A549 (cell line): Measurements from ENCODE around the gene RBM7. TPM values are rescaled to one million over a fixed set of nuclear protein-coding genes. Genes with fewer than 3 reads are reported as not detected.

ENCODE experiments used
- ATAC-seq, 2 experiments: fragments of 200-7000 bp in 1 of 2; fragments of >200 bp in 1 of 2; cut with Nextera tagmentation in 1 of 2; cut with Tn5 transposase in 1 of 2; 3 replicates each; pipeline versions ENCODE4 v1.8.0 to v1.9.1; 2018 to 2020; ENCODE audit warnings: mild to moderate bottlenecking in 1 of 2, moderate library complexity in 1 of 2
- CTCF ChIA-PET: fragments of 300-600 bp; sonication (Branson Sonifier 250); formaldehyde crosslinking; extraction: SDS; loops from one replicate; lab custom pipeline; 2021; ENCODE audit warnings: antibody characterized with exemption, inconsistent platforms; lab: Yijun Ruan, JAX
- POLR2A ChIA-PET: fragments of 350-600 bp; formaldehyde crosslinking; extraction: SDS; loops from one replicate; lab custom pipeline; 2021; ENCODE audit warnings: antibody characterized with exemption, inconsistent platforms; lab: Yijun Ruan, JAX
- DNase-seq, 2 experiments: peaks; one replicate each; pipeline versions ENCODE4 v3.0.0 to v3.0.0-alpha.2; 2011 to 2016; ENCODE audit warnings: low read depth in 1 of 2, low spot score in 1 of 2
- FAIRE-seq: peaks from 2 replicates; lab custom pipeline; 2011; peaks lifted over from hg19 to GRCh38; lab: Jason Lieb, UNC
- H3K27ac ChIP-seq, 2 experiments: fragments of >200 bp; sonication (Bioruptor Twin); formaldehyde crosslinking; 3 replicates each; pipeline ENCODE4 v1.5.1; 2016 to 2017
- H3K4me1 ChIP-seq: fragments of >200 bp; sonication (Bioruptor Twin); formaldehyde crosslinking; 3 replicates; pipeline ENCODE4 v1.6.1; 2016
- H3K4me2 ChIP-seq: fragments of >200 bp; sonication (Bioruptor Twin); formaldehyde crosslinking; 3 replicates; pipeline ENCODE4 v1.6.1; 2016
- H3K4me3 ChIP-seq: fragments of >200 bp; sonication (Bioruptor Twin); formaldehyde crosslinking; 3 replicates; pipeline ENCODE4 v1.5.1; 2016
- H3K9me3 ChIP-seq: fragments of >200 bp; sonication (Bioruptor Twin); formaldehyde crosslinking; 3 replicates; pipeline ENCODE4 v1.6.1; 2016
- BCL3 ChIP-seq: fragments of >200 bp; sonication (Bioruptor Twin); formaldehyde crosslinking; IDR thresholded peaks from 3 replicates; pipeline ENCODE4 v1.6.1; 2016
- CBX8 ChIP-seq: fragments of 200-600 bp; sonication (generic); IDR thresholded peaks from 2 replicates; pipeline ENCODE4 v1.6.1; 2016
- CHD2 ChIP-seq: fragments of 150-350 bp; IDR thresholded peaks from 2 replicates; pipeline ENCODE4 v1.6.1; 2014; ENCODE audit warnings: low read length; ENCODE audit not compliant: partially characterized antibody
- CTCF ChIP-seq: fragments of >200 bp; sonication (Bioruptor Twin); formaldehyde crosslinking; IDR thresholded peaks from 3 replicates; pipeline ENCODE4 v1.5.1; 2016
- ELK1 ChIP-seq: fragments of 150-350 bp; IDR thresholded peaks from 2 replicates; pipeline ENCODE4 v1.6.1; 2014; ENCODE audit warnings: low read depth, mild to moderate bottlenecking, low read length
- FOXS1 ChIP-seq: fragments of 250-450 bp; sonication (Bioruptor Pico); IDR thresholded peaks from 2 replicates; pipeline ENCODE4 v1.5.0; 2020; ENCODE audit warnings: mild to moderate bottlenecking, moderate library complexity
- GATA3 ChIP-seq: IDR thresholded peaks from 2 replicates; pipeline ENCODE4 v1.6.1; 2012; ENCODE audit warnings: borderline replicate concordance
- HDAC2 ChIP-seq: fragments of 200-600 bp; sonication (generic); IDR thresholded peaks from 2 replicates; pipeline ENCODE4 v1.6.1; 2016
- HOXB13 ChIP-seq: fragments of 250-450 bp; sonication (Bioruptor Pico); IDR thresholded peaks from 2 replicates; pipeline ENCODE4 v1.5.0; 2020; ENCODE audit warnings: low read depth, mild to moderate bottlenecking, moderate library complexity
- JUN ChIP-seq, 2 experiments: fragments of >200 bp; sonication (Bioruptor Twin); formaldehyde crosslinking; IDR thresholded peaks; 2 replicates in 1 of 2; 3 replicates in 1 of 2; pipeline ENCODE4 v1.6.1; 2016 to 2017
- KDM1A ChIP-seq: fragments of 200-600 bp; sonication (generic); IDR thresholded peaks from 2 replicates; pipeline ENCODE4 v1.6.1; 2016; ENCODE audit warnings: low read depth, mild to moderate bottlenecking
- MAX ChIP-seq: IDR thresholded peaks from 2 replicates; pipeline ENCODE4 v1.6.1; 2012
- PBX3 ChIP-seq: IDR thresholded peaks from 2 replicates; pipeline ENCODE4 v1.6.1; 2012
- PHF8 ChIP-seq: fragments of 200-600 bp; sonication (generic); IDR thresholded peaks from 2 replicates; pipeline ENCODE4 v1.6.1; 2016; ENCODE audit warnings: low read depth, mild to moderate bottlenecking, antibody characterized with exemption, moderate library complexity, borderline replicate concordance
- POLR2A ChIP-seq: IDR thresholded peaks from 2 replicates; pipeline ENCODE4 v1.6.1; 2012; ENCODE audit warnings: mild to moderate bottlenecking, low read length
- RAD21 ChIP-seq, 2 experiments: fragments of >200 bp in 1 of 2; sonication (Bioruptor Twin) in 1 of 2; formaldehyde crosslinking in 1 of 2; IDR thresholded peaks in 1 of 2; conservative IDR thresholded peaks in 1 of 2; 2 replicates in 1 of 2; 3 replicates in 1 of 2; pipeline ENCODE4 v1.6.1; 2012 to 2018; ENCODE audit warnings: inconsistent platforms in 1 of 2
- RARB ChIP-seq: fragments of 250-450 bp; sonication (Bioruptor Pico); IDR thresholded peaks from 2 replicates; pipeline ENCODE4 v1.8.0; 2021; ENCODE audit warnings: mild to moderate bottlenecking, moderate library complexity
- RCOR1 ChIP-seq: fragments of 150-350 bp; IDR thresholded peaks from 2 replicates; pipeline ENCODE4 v1.6.1; 2014; ENCODE audit warnings: antibody characterized with exemption, low read length, low read depth
- SMC3 ChIP-seq: fragments of >200 bp; sonication (Bioruptor Twin); formaldehyde crosslinking; IDR thresholded peaks from 3 replicates; pipeline ENCODE4 v1.6.1; 2018; ENCODE audit warnings: inconsistent platforms
- SREBF2 ChIP-seq: fragments of 450-650 bp; IDR thresholded peaks from 2 replicates; pipeline ENCODE4 v1.6.1; 2014; ENCODE audit warnings: mild to moderate bottlenecking, moderate library complexity
- TP53 ChIP-seq: fragments of 250-450 bp; sonication (Bioruptor Pico); IDR thresholded peaks from 2 replicates; pipeline ENCODE4 v1.5.0; 2021; ENCODE audit warnings: mild to moderate bottlenecking, moderate library complexity
- WGBS: methylation state at CpG from one replicate; pipeline ENCODE4 v1.1.6; 2017; ENCODE audit errors: missing lambda C conversion rate; 5-methylcytosine and 5-hydroxymethylcytosine counted together
- polyA plus RNA-seq, 4 experiments: library from polyadenylated mRNA; depleted of rRNA in 3 of 4; stranded (reverse); fragments of >200 nt; fragmentation: RNase III in 1 of 4; extraction: RNeasy Plus Mini Kit Qiagen cat#74134 plus additional on column Dnase treatment in 1 of 4; gene quantifications; 2 replicates in 3 of 4; 3 replicates in 1 of 4; pipeline ENCODE4 v1.2.3, GENCODE V29; 2011 to 2017

The RBM7 gene
- polyA plus RNA-seq, 2 of the 4 experiments (the other 2 are of a cell fraction) = 33.6 to 41.2 TPM

- no peak for FAIRE-seq
- Histone ChIP-seq H3K4me3 (no peak overlapping the region), H3K27ac (no peak overlapping the region), H3K4me2 (no peak overlapping the region), H3K9me3 (no peaks in the 10 kb centered on the region), H3K4me1 (no peaks in the 10 kb centered on the region)
- WGBS = 94% methylated on average over 1 of the region's 1 CpG
- CTCF ChIA-PET = interaction anchor here (0.9 to 1.0 kb wide), 2 partner anchors 44 to 1785 kb away, joined by 3 to 4 read pairs; no protein-coding TSS in a partner anchor
- no peak for ATAC-seq
- TF ChIP-seq CTCF = no peak
- no peak for TF ChIP-seq PBX3
- no peak for TF ChIP-seq TP53 (CRISPR knock-in tag)
- no peak for TF ChIP-seq GATA3
- TF ChIP-seq KDM1A = no peak
- TF ChIP-seq ELK1 = no peak
- TF ChIP-seq RCOR1 = no peak
- no peak for TF ChIP-seq RARB (CRISPR knock-in tag)
- TF ChIP-seq JUN (IDR thresholded peaks at IDR 0.05) = no peak
- POLR2A ChIA-PET = no interaction called here
- no peak for DNase-seq
Measured at GRCh38 chr11:114384487-114384886, 16.0 kb upstream of the RBM7 start.

GRCh38 chr11:114386131-114386530 lies 14.3 kb upstream of the RBM7 start:
- WGBS = 75% methylated on average over 2 of the region's 2 CpGs
- POLR2A ChIA-PET = no interaction called here
- H3K4me3 ChIP-seq = no peak overlapping the region
- H3K4me2 ChIP-seq = no peak overlapping the region
- DNase-seq (no peak), ATAC-seq (no peak), FAIRE-seq (no peak)
- CTCF ChIA-PET = no interaction called here
- no peak overlapping the region for H3K27ac ChIP-seq
- H3K9me3 ChIP-seq = no peaks in the 10 kb centered on the region
- TF ChIP-seq RARB (CRISPR knock-in tag) (no peak), HDAC2 (no peak), CHD2 (no peak), CBX8 (no peak), BCL3 (no peak), SREBF2 (no peak), SMC3 (no peak), KDM1A (no peak), FOXS1 (CRISPR knock-in tag) (no peak), CTCF (no peak)
- TF ChIP-seq, all 56 proteins: peak for 0
- no peaks in the 10 kb centered on the region for H3K4me1 ChIP-seq

GRCh38 chr11:114386545-114386944 lies 13.9 kb upstream of the RBM7 start:
- Histone ChIP-seq H3K27ac (no peak overlapping the region), H3K4me2 (no peak overlapping the region), H3K4me1 (no peaks in the 10 kb centered on the region), H3K4me3 (no peak overlapping the region), H3K9me3 (no peaks in the 10 kb centered on the region)
- WGBS = 90% methylated on average over 1 of the region's 1 CpG
- ChIA-PET POLR2A (no interaction called here), CTCF (interaction anchor here (1.1 kb wide), 1 partner anchor 8 kb away, joined by 4 read pairs; no protein-coding TSS in a partner anchor)
- ATAC-seq (no peak), FAIRE-seq (no peak), DNase-seq (no peak)
- no peak for TF ChIP-seq POLR2A
- no peak for TF ChIP-seq HDAC2
- TF ChIP-seq PHF8 = no peak
- TF ChIP-seq BCL3 = no peak
- no peak for TF ChIP-seq HOXB13 (CRISPR knock-in tag)
- no peak for TF ChIP-seq RAD21 (conservative IDR thresholded peaks at IDR 0.05 in 1 of 2, IDR thresholded peaks at IDR 0.05 in 1 of 2)
- no peak for TF ChIP-seq MAX
